ENCODE measurements around the gene LTF. TPM values are rescaled to one million over a fixed set of nuclear protein-coding genes. Genes with fewer than 3 reads are reported as not detected.

LTF gene
- total and polyA plus RNA-seq, 9 of the 15 experiments (the other 6 are each of a cell fraction or from before 2014, with no cell fraction given) = 0.07 TPM; not detected in 8

- TF ChIP-seq ZBTB34 (CRISPR knock-in tag; IDR thresholded peaks at IDR 0.05) (no peak), RERE (CRISPR knock-in tag; IDR thresholded peaks at IDR 0.05; ENCODE audit: borderline replicate concordance) (no peak), BRF2 (IDR thresholded peaks at IDR 0.05; ENCODE audit: borderline replicate concordance, insufficient read depth, insufficient read length) (no peak), CBFA2T2 (conservative IDR thresholded peaks at IDR 0.05) (no peak), DIDO1 (tag; IDR thresholded peaks at IDR 0.05; ENCODE audit: low read depth) (no peak), ZNF316 (IDR thresholded peaks at IDR 0.05) (no peak), ZNF175 (CRISPR knock-in tag; IDR thresholded peaks at IDR 0.05; ENCODE audit: low read depth) (peak; percentile 68; the same call in 1 of the 2 replicates), ZNF518B (CRISPR knock-in tag; IDR thresholded peaks at IDR 0.05) (no peak), SMARCA5 (IDR thresholded peaks at IDR 0.05) (peak; percentile 68; the same call in 1 of the 2 replicates), HSF4 (CRISPR knock-in tag; IDR thresholded peaks at IDR 0.05; ENCODE audit: borderline replicate concordance) (no peak), ZBTB7A (IDR thresholded peaks at IDR 0.05; ENCODE audit: borderline replicate concordance, control insufficient read depth, low read depth, low read length) (no peak; the same call in 1 of the 2 replicates), ZBTB17 (CRISPR knock-in tag; IDR thresholded peaks at IDR 0.05) (no peak), HNRNPH1 (optimal IDR thresholded peaks at IDR 0.05; ENCODE audit: low read depth, low read length) (no peak), POLR2AphosphoS5 (IDR thresholded peaks at IDR 0.05; ENCODE audit: control insufficient read depth, insufficient read depth, low read depth, low read length) (no peak), ZBTB26 (CRISPR knock-in tag; IDR thresholded peaks at IDR 0.05) (0 out of 2 replicates have a peak, but pooled peaks have one; percentile 13)
Observed at GRCh38 chr3:46395210-46395661, 69.5 kb downstream of the LTF start (continued).

Data from K562 (cell line).